Measurements from ENCODE around the gene KPNA1.

Gene KPNA1

DNA sequence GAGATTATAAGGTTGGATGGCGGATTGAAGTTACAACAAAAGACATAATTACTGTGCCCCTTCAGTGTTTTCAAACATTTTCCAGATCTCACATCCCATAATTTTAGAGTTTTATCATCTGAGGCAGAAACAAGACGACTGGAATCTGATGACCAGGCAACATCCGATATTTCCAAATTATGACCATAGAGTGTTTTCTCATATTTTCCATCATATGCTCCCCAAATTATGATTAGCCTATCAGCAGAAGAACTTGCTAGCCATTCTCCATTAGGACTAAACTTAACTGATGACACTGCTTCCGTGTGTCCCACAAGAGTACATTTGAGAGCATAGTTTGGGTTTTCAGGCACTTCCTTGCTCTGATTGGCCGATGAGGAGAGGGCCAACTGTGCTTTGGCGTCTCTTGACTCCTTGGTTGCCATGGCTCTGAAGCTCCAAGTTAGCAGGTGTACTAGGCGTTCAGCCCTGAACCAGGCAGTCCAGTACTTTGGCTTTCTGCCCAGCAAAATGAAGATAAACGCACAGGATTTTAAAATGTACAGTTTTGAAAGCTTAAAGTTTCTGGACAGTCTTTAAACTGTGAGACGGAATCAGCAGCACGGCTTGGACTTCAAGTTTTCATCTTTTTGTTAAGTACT lies 99.5 kb downstream of the KPNA1 start:
- DNase-seq (ENCODE audit: low spot score) = peak; percentile 60

DNA sequence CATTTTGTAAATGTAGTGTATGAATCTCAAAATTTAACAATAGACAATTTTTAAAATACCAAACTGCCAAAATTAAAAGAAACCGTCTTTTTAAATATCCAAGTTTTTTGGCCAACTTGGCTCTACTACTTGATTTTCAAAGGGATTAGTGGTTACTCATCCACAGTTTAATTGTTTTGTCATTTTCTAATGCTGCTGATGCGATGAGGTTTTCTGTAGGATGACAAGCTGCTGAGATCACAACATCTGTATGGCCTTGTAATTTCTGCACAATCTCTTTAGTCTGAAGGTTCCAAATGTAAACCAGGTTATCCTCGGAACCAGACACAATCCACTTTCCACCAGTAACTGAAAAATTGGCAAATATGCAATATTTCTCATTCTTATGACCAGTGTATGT lies 100.3 kb downstream of the KPNA1 start:
- no peak for DNase-seq (ENCODE audit: low spot score)

DNA sequence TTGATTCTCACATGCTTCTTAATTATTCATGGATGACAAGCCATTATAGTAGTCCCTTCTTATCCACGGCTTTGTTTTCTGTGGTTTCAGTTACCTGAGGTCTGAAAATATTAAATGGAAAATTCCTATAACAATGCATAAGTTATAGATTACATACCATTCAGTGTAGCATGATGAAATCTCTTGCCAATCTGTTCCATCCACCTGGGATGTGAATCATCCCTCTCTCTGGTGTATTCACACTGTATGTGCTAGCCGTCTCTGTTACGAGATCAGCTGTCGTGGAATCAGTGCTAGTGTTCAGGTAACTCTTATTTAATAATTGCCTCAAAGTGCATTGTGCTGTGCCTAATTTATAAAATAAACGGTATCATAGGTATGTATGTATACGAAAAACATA lies 104.1 kb downstream of the KPNA1 start:
- no peak for DNase-seq (ENCODE audit: low spot score)

DNA sequence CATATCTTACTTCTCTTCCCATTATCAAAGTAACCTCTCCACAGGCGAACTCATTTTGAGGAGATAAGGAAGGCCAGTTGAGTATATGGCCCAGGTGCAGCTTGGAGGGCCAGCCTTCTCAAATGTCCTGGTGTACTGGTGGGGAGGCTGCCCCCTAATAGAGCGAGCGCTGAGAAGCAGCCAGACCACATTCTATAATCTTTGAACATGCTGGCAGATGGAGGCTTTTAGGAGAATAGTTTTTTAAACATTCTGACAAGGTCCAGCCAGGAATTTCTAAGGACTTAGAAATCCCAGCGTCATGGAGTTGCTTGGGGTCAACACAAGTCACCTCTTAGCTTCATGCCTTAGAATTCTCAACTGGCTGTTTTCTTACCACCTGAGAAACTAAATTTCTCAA lies 104.6 kb downstream of the KPNA1 start:
- no peak for DNase-seq (ENCODE audit: low spot score)

DNA sequence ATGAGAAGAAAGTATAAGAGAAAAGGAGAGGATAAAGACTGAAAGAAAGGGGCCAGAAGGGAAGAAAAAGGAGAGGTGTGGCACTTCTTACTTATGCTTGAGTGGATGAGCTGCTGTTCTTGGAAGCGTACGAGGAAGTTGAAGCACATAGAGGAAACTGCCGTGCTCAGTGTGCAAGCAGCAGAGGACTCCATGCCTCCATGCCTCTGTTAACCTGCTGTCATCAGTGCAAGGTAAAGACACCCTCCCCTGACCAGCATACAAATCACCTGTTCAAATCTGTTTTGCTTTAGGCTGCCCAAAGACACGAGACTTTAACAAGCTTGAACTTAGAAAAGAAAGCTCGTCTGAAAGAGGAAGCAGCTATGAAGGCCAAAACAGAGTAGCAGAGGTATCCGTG lies 105.3 kb downstream of the KPNA1 start:
- no peak for DNase-seq (ENCODE audit: low spot score)

DNA sequence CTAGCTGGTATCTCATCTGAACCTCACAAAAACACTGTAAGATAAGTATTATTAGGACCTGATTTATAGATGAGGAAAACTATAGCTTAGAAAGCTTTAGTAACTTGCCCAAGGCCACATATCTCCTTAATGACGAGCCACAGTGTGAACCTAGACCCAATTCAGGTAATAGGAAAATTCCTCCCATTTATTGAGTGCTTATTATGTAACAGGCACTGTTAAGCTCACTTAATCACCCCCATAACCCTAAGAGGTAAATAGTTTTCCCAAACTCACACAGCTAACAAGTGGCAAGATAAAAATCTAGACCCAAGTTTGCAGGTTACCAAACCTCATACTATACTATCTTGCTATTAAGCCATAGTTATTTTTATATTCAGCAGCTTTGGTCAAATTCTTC lies 106.8 kb downstream of the KPNA1 start:
- no peak for DNase-seq (ENCODE audit: low spot score)

DNA sequence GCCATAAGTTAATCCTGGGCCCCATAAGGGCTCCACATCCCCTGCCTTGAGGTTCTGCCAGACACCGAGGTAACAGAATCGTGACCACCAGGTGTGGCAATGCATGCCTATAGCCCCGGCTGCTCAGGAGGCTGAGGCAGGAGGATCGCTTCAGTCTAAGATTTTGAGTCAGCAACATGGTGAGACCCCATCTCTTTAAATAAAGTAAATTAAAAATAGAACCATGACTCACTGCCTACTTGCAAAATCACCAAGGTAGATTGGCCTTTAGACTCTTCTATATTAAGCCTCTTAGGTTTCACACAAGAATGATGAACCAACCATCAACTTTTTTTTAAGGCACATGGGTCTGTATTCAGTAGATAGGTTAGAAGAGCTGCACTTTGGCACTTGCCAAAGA lies 108.5 kb downstream of the KPNA1 start:
- no peak for DNase-seq (ENCODE audit: low spot score)

DNA sequence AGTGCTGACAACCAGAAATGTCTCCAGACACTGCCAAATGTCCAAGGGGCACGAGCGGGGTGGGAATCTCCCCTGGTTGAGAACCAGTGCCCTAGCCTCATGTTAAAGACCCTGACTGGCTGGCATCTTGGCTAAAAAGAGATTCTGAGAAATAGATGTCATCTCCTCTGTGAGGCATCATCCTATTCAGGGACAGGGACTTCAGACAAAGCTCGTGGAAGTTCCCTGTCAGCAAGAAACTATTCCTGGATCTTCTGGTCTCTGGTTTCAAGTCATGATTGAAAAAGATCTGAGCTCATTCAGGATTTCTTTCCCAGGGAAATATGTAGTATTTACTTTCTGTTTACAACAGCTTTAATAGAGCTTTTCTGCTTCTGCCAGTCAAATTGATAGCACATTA lies 109.7 kb downstream of the KPNA1 start:
- DNase-seq (ENCODE audit: low spot score) = no peak

DNA sequence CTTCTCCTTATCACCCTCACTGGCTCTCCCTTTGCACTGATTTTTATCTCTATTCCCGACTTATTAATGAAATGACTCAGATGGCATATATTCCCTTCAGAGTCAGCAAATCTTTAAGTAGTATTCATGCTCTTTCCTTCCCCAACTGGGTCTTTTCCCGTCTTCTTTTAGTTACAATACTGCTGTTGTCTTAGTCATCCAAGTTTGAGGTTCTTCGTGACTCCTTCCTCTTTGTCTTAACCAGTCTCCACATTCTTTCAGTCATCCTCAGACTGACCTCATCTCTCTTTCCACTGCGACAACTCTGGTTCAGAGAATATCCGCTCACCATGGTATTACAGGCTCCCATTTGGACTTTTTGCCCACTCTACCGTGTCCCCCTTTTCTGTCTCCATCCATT lies 111.2 kb downstream of the KPNA1 start:
- DNase-seq (ENCODE audit: low spot score) = no peak

DNA sequence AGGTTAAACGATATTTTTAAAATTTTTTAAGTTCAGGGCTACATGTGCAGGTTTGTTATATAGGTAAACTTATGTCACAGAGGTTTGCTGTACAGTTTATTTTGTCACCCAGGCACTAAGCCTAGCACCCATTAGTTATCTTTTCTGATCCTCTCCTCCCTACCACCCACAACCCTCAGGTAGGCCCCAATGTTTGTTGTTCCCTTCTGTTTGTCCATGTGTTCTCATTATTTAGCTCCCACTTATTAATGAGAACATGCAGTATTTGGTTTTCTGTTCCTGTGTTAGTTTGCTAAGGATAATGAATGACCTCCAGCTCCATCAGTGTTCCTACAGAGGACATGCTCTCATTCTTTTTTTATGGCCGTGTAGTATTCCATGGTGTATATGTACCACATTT lies 115.8 kb downstream of the KPNA1 start:
- DNase-seq (ENCODE audit: low spot score) = no peak

DNA sequence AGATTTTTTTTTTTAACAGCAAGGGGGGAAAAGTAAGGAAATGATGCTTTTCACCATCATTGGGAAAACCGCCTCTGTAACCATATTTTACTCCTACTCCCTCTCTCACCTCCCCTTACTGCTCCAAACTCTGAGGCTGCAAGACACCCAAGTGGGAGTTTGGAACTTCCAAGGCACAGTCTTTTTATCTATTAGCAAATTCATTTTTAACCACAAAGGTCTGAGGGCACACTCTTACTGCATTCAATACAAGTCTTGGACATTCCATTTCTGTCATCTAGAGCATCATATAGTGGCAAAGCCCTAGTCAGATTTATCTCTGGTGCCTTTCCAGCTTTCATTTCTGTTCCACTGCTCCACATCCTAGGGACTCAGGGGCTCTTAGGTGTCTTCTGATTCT lies 117.5 kb downstream of the KPNA1 start:
- no peak for DNase-seq (ENCODE audit: low spot score)

DNA sequence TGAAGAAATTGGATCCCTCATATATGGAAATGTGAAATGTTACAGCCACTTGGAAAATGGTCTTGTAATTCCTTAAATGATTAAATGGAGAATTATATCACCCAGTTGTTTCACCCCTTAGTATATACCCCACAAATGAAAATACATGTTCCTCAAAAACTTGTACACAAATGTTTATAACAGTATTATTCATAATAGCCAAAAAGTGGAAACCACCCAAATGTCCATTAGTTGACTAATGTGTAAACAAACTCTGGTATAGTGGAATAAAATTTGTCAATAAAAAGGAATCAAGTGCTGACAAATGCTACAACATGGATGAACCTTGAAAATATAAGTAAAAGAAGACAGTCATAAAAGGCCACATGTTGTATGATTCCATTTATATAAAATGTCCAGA lies 118.2 kb downstream of the KPNA1 start:
- no peak for DNase-seq (ENCODE audit: low spot score)

DNA sequence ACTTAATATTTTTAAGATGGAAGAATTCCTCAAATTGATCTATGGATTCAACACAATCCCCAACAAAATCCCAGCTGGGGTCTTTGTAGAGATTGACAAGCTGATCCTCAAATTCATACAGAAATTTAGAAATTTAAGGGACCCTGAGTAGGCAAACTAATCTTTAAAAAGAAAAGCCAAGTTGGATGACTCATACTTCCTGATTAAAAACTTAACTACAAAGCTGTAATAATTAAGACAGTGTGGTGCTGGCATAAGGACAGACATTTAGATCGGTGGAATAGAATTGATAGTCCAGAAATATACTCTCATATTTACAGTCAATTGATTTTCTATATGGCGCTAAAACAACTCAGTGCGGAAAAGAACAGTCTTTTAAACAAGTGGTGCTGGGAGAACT lies 119.2 kb downstream of the KPNA1 start:
- no peak for DNase-seq (ENCODE audit: low spot score)

DNA sequence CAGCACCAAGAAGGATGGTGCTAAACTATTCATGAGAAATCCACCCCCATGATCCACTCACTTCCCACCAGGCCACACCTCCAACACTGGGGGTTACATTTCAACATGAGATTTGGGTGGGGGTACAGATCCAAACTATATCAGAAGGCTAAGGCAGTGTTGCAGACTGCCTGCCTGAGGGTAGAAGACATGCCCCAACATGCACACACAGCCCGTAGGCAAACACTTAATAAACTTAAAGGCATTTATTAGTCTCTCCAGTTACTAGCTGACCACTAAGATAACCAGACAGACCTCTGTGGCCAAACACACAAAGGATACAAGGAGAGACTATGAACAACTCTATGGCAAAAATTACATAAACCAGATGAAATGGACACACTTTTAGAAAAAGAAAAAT lies 120.6 kb downstream of the KPNA1 start:
- DNase-seq (ENCODE audit: low spot score) = no peak

DNA sequence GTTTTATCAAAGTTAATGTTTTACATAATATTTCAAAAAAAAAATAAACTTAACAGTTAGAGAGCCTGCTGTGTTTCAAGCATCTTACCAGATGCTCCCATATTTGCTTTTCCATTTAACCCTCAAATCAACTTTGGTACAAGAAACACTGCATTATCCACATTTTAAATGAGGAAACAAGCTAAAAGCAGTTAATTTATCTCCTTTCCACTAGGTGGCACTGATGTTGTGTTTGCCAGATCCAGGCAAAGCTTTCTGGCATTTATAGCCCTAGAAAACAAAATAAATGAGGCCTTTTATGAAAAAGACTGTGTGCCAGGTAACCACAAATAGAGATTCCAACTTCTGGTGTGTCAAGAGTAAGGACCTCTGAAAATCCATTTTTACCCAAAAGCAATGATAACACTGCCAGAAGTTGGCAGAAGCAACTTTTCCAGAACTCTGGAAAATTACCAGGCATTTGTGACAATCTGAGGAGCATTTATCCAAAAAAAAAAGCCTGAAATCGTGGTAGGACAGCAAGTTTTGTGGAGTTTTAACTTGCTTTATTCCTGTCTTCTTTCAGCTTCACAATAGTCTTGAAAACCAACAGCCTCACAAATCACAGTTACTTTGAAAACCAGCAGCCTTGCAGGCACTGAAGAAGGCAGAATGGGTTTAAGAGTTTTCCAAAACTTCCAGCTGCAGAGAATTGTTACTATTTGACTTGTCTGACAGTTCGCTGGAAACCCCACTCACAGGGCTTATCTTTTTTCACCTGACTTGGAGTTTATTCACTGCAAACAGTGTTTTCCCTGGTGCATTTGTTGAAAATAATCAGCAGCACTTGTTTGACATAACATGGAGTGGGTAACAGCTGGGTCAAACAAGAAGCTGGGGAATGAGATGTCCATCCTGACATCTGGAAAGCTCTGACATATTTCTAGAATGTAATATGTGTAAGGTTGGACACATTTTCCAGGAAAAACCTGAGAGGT lies 121.6 kb downstream of the KPNA1 start:
- DNase-seq (ENCODE audit: low spot score) = peak; percentile 63

DNA sequence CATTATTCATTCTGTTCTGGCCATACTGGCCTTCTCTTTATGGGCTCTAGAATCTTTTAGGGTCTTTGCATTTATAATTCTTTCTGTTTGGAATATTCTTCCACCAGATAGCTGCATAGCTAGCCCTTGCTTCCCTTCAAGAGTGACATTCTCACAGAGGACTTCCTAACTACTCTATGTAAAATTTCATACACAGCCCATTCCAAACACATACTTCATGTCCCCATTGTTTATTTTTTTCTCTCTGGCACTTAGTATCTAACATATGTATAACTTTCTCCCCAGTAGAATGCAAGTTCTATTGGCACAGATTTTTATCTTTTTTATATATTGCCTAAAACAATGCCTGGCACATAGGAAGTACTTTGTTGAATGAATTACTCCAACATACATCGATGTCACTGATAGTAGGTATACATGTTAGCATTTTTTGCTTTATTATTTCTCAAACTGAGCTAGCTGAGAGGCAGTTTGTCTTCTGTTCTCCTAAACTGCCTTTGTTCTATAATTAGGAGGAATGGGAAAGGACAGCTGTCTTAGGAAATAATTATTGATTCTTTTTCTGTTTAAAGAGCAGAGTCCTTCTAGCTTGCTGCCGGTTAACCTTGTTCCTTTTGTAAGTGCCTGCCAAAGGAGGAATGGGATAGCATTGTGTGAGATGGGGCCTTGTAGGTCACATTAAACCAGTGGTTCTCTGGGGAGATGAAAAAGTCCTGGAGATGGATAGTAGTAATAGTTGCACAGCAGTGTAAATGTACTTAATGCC lies 122.9 kb downstream of the KPNA1 start:
- no peak for DNase-seq (ENCODE audit: low spot score)

DNA sequence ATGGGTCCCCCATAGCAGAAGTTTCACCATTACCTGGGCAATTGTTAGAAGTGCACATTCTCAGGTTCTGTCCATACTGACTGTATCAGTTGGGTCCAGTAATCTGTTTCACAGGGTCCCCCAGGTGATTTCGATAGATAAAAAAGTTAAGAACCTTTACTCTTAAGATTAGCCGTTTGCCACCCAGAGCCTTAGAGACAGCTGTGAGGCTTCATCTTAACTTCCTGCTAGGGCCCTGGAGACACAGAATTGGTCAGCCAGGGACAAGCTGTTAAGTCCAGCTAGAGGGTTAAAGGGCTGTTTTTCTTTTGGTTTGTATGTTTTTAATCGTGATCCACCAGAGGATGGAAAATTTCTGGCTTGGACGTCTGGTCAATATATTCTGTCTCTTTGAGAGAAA lies 124.1 kb downstream of the KPNA1 start:
- no peak for DNase-seq (ENCODE audit: low spot score)

DNA sequence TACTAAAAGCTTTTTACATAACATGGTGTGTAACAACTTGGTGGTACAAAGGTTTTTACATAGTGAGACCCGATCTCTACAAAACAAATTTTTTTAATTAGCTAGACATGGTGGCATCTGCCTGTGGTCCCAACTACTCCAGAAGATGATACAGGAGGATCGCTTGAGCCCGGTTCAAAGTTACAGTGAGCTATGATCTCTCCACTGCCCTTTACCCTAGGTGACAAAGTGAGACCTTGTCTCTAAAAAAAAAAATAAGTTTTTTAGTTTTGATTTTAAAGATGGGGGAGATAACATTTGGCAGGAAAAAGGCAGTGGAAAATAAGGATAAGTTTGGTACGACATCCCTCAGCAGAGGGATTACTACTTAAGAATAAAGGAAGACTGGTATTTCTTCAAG lies 124.8 kb downstream of the KPNA1 start:
- DNase-seq (ENCODE audit: low spot score) = no peak

DNA sequence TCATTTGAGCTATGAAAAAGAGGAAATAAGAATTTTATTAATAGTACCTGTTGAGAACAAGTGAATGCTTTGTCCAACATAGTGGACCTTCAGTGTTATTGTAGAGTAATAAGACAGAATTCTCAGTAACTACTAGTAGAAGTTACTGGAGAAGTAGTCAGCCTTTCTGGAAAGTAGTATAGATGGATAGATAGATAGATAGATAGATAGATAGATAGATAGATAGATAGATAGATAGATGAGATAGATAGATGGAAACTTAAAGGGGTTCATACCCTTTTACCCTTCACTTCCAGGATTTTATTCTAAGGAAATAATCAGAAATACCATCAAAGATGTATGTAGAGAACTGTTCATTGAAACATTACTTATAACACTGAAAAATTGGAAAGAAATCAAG lies 125.5 kb downstream of the KPNA1 start:
- no peak for DNase-seq (ENCODE audit: low spot score)

DNA sequence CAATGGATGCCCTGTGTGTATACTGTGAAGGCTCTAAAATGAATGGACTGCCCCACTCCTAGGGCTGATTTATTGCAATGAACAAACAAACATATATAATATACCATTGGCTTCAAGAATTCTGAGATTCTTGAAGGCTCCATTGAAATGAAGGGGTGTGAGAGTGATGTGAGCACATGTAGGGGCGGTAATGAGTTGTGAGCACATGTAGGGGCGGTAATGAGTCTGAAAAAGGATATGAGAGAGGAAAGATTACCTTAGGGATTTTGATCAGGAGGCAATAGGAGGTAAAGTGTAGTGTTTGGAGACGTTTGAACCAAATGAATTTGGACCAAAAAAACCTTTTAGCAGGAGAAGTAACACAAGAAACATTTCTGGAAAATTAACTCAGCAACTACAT lies 127.0 kb downstream of the KPNA1 start:
- no peak for DNase-seq (ENCODE audit: low spot score)

DNA sequence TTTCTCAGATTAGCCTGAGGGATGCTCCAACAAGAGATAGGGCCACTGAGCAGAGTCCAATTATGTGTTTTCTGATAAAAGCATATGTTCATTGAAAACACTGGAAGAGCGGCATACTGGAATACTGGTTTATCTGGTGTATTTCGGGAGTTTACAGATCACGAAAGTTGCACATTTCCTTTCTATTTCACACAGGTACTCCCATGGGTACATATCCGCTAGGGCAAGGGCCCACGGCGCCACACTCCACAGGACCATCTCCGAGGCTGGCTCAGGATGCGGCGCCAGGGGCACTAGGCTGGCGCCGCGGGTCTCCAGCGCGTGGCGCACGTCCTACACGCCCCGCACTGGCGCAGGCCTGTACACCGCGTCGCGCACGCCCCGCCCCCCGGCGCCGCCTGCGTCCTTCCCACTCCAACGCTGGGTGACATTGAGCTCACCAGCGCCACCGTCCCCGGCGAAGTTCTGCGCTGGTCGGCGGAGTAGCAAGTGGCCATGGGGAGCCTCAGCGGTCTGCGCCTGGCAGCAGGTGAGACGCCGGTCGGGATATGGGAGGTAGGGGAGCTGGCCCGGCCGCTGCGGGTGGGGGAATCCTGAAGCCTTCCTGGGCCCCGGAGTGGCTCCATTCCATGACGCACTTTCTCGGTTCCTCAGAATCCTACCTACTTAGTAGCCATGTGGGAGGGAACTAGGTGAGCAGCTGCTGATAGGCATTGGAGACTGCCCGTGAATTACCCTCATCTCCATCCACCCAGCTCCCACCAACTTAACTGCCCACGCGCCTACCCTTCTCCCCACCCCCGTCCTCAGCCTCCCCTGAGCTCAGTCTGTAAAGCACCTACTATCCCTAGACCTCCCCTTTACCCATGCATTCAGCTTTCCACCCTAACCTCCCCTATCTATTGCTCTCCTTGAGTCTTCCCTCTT lies 130.7 kb downstream of the KPNA1 start, which contains the start of gene FAM162A:
TSS of gene FAM162A (plus strand) at position 412 of the 927 bp plus-strand sequence. CDS start at position 496, 84 bp downstream.
- DNase-seq (ENCODE audit: low spot score) = peak; percentile 93
